HepG2 (cell line): ENCODE data around the gene FAM219A. TPM values are rescaled to one million over a fixed set of nuclear protein-coding genes. Genes with fewer than 3 reads are reported as not detected.
"Not testable (repeated sequence)": the region's sequence is repeated elsewhere in the genome, so short reads cannot be mapped to it uniquely, and the experiment has no call there.

ENCODE experiments used
- CEBPB ChIP-seq: IDR thresholded peaks from 2 replicates; pipeline ENCODE4 v1.6.1; 2011; ENCODE audit warnings: low read depth, low read length, improper control_type of control experiment, borderline replicate concordance
- CEBPG ChIP-seq: IDR thresholded peaks from 2 replicates; pipeline ENCODE4 v1.6.1; 2016
- FOXJ3 ChIP-seq: sonication (generic); formaldehyde crosslinking; IDR thresholded peaks from 2 replicates; pipeline ENCODE4 v1.4.0; 2020; ENCODE audit warnings: missing genetic modification reagents, mild to moderate bottlenecking, borderline replicate concordance
- FOXK2 ChIP-seq: fragments of 450-650 bp; IDR thresholded peaks from 2 replicates; pipeline ENCODE4 v1.6.1; 2016
- GFI1 ChIP-seq: sonication (generic); formaldehyde crosslinking; IDR thresholded peaks from 2 replicates; pipeline ENCODE4 v1.5.0; 2020; ENCODE audit warnings: missing genetic modification reagents, mild to moderate bottlenecking, borderline replicate concordance
- HDAC1 ChIP-seq: sonication (generic); formaldehyde crosslinking; IDR thresholded peaks from 2 replicates; pipeline ENCODE4 v1.5.1; 2020; ENCODE audit warnings: mild to moderate bottlenecking, missing genetic modification reagents
- NCOA2 ChIP-seq: sonication (generic); formaldehyde crosslinking; IDR thresholded peaks from 2 replicates; pipeline ENCODE4 v1.8.0; 2022; ENCODE audit warnings: inconsistent platforms
- RXRB ChIP-seq: IDR thresholded peaks from 2 replicates; pipeline ENCODE4 v1.6.1; 2016; ENCODE audit warnings: borderline replicate concordance, missing genetic modification reagents, missing compliant biosample characterization
- SALL1 ChIP-seq: sonication (generic); formaldehyde crosslinking; IDR thresholded peaks from 2 replicates; pipeline ENCODE4 v1.8.0; 2022; ENCODE audit warnings: mild to moderate bottlenecking, missing genetic modification reagents
- polyA plus RNA-seq, 8 experiments: library from polyadenylated mRNA; depleted of rRNA in 3 of 8; stranded (reverse) in 7 of 8; unstranded in 1 of 8; fragments of >200 nt; fragmentation: Illumina TruSeq in 4 of 8; extraction: Trizol in 4 of 8; gene quantifications; 2 replicates each; pipeline versions ENCODE4 v1.2.1 to v1.2.3, GENCODE V29; 2011 to 2016; ENCODE audit warnings: low read depth in 4 of 8, missing spikeins in 1 of 8, mixed read lengths in 1 of 8; ENCODE audit not compliant: insufficient read depth in 1 of 8
- total RNA-seq, 5 experiments: library from RNA; depleted of rRNA; stranded (reverse); fragments of >200 nt; fragmentation: Illumina TruSeq; extraction: Trizol; gene quantifications; 2 replicates each; pipeline ENCODE4 v1.2.3, GENCODE V29; 2016; ENCODE audit warnings: low read depth in 1 of 5
- TF ChIP-seq, protein P1 (sequence below), 2 experiments: sonication (generic) in 1 of 2; formaldehyde crosslinking in 1 of 2; IDR thresholded peaks; 2 replicates each; pipeline versions ENCODE4 v1.4.0 to v1.6.1; 2016 to 2020; ENCODE audit warnings: borderline replicate concordance in 1 of 2, low read depth in 1 of 2, mild to moderate bottlenecking in 1 of 2, missing genetic modification reagents in 1 of 2
- TF ChIP-seq, protein P2 (sequence below): sonication (generic); formaldehyde crosslinking; IDR thresholded peaks from 2 replicates; pipeline ENCODE4 v1.5.0; 2020; ENCODE audit warnings: mild to moderate bottlenecking, missing genetic modification reagents, borderline replicate concordance
- TF ChIP-seq, protein P3 (sequence below): sonication (generic); formaldehyde crosslinking; IDR thresholded peaks from 2 replicates; pipeline ENCODE4 v1.5.1; 2020; ENCODE audit warnings: mild to moderate bottlenecking, missing genetic modification reagents
- TF ChIP-seq, protein P4 (sequence below): sonication (generic); formaldehyde crosslinking; IDR thresholded peaks from 2 replicates; pipeline ENCODE4 v1.5.1; 2020; ENCODE audit warnings: mild to moderate bottlenecking, missing genetic modification reagents, borderline replicate concordance

FAM219A gene
- total and polyA plus RNA-seq, 2 of the 13 experiments (the other 11 are each of a cell fraction or from before 2014, with no cell fraction given), result 3.9 to 6.4 TPM

DNA sequence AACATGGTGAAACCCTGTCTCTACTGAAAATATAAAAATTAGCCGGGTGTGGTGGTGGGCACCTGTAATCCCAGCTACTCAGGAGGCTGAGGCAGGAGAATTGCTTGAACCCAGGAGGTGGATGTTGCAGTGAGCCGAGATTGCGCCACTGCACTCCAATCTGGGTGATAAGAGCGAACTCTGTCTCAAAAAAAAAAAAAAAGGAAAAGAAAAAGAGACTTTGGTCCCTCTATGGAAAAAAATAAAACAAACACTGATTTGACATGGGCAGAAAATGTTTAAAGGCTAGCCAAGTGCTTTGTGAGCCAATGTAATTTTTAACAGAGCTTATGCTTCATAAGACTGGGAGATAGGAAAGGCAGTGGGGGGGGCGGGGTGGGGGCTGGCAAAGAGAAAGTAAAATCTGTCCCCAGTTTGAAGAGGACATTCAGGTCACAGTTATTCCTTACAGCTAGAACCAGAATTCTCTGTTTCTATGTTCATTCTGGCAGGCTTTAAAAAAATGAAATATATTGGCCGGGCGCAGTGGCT lies 106.2 kb downstream of the FAM219A start (continued):
- TF ChIP-seq, protein P1, sequence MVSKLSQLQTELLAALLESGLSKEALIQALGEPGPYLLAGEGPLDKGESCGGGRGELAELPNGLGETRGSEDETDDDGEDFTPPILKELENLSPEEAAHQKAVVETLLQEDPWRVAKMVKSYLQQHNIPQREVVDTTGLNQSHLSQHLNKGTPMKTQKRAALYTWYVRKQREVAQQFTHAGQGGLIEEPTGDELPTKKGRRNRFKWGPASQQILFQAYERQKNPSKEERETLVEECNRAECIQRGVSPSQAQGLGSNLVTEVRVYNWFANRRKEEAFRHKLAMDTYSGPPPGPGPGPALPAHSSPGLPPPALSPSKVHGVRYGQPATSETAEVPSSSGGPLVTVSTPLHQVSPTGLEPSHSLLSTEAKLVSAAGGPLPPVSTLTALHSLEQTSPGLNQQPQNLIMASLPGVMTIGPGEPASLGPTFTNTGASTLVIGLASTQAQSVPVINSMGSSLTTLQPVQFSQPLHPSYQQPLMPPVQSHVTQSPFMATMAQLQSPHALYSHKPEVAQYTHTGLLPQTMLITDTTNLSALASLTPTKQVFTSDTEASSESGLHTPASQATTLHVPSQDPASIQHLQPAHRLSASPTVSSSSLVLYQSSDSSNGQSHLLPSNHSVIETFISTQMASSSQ (IDR thresholded peaks at IDR 0.05; ENCODE audit: low read depth), result not testable (repeated sequence)
- TF ChIP-seq, protein P1 (CRISPR knock-in tag; IDR thresholded peaks at IDR 0.05; ENCODE audit: borderline replicate concordance), result peak; percentile 43; the same call in 1 of the 2 replicates
- TF ChIP-seq, protein P2, sequence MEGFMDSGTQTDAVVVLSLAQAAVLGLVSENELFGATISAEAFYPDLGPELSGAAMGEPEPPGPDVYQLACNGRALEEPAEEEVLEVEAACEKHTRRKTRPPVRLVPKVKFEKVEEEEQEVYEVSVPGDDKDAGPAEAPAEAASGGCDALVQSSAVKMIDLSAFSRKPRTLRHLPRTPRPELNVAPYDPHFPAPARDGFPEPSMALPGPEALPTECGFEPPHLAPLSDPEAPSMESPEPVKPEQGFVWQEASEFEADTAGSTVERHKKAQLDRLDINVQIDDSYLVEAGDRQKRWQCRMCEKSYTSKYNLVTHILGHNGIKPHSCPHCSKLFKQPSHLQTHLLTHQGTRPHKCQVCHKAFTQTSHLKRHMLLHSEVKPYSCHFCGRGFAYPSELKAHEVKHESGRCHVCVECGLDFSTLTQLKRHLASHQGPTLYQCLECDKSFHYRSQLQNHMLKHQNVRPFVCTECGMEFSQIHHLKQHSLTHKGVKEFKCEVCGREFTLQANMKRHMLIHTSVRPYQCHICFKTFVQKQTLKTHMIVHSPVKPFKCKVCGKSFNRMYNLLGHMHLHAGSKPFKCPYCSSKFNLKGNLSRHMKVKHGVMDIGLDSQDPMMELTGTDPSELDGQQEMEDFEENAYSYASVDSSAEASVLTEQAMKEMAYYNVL (CRISPR knock-in tag), result peak; percentile 65; the same call in 1 of the 2 replicates
- peak; percentile 49; the same call in 1 of the 2 replicates for TF ChIP-seq FOXJ3 (CRISPR knock-in tag)
- TF ChIP-seq NCOA2 (CRISPR knock-in tag), result peak; percentile 67; the same call in 1 of the 2 replicates
- peak; percentile 90 for TF ChIP-seq CEBPG
- TF ChIP-seq RXRB (CRISPR knock-in tag), result 0 out of 2 replicates have a peak, but pooled peaks have one; percentile 32
- TF ChIP-seq CEBPB, result peak; percentile 47; the same call in 1 of the 2 replicates
- TF ChIP-seq FOXK2, result peak; percentile 33; the same call in 1 of the 2 replicates
- TF ChIP-seq, protein P3, sequence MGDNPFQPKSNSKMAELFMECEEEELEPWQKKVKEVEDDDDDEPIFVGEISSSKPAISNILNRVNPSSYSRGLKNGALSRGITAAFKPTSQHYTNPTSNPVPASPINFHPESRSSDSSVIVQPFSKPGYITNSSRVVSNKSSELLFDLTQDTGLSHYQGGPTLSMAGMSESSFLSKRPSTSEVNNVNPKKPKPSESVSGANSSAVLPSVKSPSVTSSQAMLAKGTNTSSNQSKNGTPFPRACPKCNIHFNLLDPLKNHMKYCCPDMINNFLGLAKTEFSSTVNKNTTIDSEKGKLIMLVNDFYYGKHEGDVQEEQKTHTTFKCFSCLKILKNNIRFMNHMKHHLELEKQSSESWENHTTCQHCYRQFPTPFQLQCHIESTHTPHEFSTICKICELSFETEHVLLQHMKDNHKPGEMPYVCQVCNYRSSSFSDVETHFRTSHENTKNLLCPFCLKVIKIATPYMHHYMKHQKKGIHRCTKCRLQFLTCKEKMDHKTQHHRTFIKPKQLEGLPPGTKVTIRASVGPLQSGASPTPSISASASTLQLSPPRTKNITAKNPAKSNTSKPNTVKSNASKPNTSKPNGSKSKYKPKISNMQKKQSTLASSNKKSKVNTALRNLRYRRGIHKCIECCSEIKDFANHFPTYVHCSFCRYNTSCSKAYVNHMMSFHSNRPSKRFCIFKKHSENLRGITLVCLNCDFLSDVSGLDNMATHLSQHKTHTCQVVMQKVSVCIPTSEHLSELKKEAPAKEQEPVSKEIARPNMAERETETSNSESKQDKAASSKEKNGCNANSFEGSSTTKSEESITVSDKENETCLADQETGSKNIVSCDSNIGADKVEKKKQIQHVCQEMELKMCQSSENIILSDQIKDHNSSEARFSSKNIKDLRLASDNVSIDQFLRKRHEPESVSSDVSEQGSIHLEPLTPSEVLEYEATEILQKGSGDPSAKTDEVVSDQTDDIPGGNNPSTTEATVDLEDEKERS, result peak; percentile 97
- peak; percentile 93 for TF ChIP-seq GFI1 (CRISPR knock-in tag)
- TF ChIP-seq HDAC1 (CRISPR knock-in tag), result peak; percentile 9
- peak; percentile 55; the same call in 1 of the 2 replicates for TF ChIP-seq SALL1 (CRISPR knock-in tag)
- TF ChIP-seq, protein P4, sequence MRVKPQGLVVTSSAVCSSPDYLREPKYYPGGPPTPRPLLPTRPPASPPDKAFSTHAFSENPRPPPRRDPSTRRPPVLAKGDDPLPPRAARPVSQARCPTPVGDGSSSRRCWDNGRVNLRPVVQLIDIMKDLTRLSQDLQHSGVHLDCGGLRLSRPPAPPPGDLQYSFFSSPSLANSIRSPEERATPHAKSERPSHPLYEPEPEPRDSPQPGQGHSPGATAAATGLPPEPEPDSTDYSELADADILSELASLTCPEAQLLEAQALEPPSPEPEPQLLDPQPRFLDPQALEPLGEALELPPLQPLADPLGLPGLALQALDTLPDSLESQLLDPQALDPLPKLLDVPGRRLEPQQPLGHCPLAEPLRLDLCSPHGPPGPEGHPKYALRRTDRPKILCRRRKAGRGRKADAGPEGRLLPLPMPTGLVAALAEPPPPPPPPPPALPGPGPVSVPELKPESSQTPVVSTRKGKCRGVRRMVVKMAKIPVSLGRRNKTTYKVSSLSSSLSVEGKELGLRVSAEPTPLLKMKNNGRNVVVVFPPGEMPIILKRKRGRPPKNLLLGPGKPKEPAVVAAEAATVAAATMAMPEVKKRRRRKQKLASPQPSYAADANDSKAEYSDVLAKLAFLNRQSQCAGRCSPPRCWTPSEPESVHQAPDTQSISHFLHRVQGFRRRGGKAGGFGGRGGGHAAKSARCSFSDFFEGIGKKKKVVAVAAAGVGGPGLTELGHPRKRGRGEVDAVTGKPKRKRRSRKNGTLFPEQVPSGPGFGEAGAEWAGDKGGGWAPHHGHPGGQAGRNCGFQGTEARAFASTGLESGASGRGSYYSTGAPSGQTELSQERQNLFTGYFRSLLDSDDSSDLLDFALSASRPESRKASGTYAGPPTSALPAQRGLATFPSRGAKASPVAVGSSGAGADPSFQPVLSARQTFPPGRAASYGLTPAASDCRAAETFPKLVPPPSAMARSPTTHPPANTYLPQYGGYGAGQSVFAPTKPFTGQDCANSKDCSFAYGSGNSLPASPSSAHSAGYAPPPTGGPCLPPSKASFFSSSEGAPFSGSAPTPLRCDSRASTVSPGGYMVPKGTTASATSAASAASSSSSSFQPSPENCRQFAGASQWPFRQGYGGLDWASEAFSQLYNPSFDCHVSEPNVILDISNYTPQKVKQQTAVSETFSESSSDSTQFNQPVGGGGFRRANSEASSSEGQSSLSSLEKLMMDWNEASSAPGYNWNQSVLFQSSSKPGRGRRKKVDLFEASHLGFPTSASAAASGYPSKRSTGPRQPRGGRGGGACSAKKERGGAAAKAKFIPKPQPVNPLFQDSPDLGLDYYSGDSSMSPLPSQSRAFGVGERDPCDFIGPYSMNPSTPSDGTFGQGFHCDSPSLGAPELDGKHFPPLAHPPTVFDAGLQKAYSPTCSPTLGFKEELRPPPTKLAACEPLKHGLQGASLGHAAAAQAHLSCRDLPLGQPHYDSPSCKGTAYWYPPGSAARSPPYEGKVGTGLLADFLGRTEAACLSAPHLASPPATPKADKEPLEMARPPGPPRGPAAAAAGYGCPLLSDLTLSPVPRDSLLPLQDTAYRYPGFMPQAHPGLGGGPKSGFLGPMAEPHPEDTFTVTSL (CRISPR knock-in tag), result peak; percentile 34; the same call in 1 of the 2 replicates
